Left ventricle myocardium inferior (tissue), 1 donor: ENCODE data around the gene PDK2. TPM values are rescaled to one million over a fixed set of nuclear protein-coding genes. Genes with fewer than 3 reads are reported as not detected.

Experiments
- DNase-seq: peaks from one replicate; pipeline ENCODE4 v3.0.0-alpha.2; 2020
- H3K27ac ChIP-seq: fragments of 200-600 bp; replicated peaks from 2 replicates; pipeline ENCODE4 v1.8.0; 2021
- H3K27me3 ChIP-seq: fragments of 200-600 bp; 2 replicates; pipeline ENCODE4 v1.8.0; 2021; ENCODE audit warnings: low read depth
- H3K36me3 ChIP-seq: fragments of 200-600 bp; 2 replicates; pipeline ENCODE4 v1.8.0; 2021
- H3K4me1 ChIP-seq: fragments of 200-600 bp; 2 replicates; pipeline ENCODE4 v1.8.0; 2021
- H3K4me3 ChIP-seq: fragments of 200-600 bp; 2 replicates; pipeline ENCODE4 v1.8.0; 2021; ENCODE audit warnings: mild to moderate bottlenecking, moderate library complexity
- H3K9me3 ChIP-seq: fragments of 200-600 bp; replicated peaks from 2 replicates; pipeline ENCODE4 v1.8.0; 2021
- CTCF ChIP-seq: fragments of 200-600 bp; IDR thresholded peaks from 2 replicates; pipeline ENCODE4 v1.8.0; 2021; ENCODE audit warnings: antibody characterized with exemption, mild to moderate bottlenecking, borderline replicate concordance
- intact Hi-C: fragments of 100-400 bp; cut with micrococcal nuclease; formaldehyde crosslinking; loops from one replicate; pipeline ENCODE4 v1.11.0; 2022
- total RNA-seq: library from RNA; stranded (reverse); fragmentation: NEBNext Ultra II Directional; extraction: Animal tissue kit (Norgen Biotek cat#: 25700); gene quantifications from one replicate; pipeline ENCODE4 v1.2.1, GENCODE V29; 2021
- donor health status: DM: no; HTN: yes; CAD: no; lungs with severe emphysema.

The PDK2 gene
- total RNA-seq, 1 donor from 2014 or later, result 206 TPM

GRCh38 chr17:50146230-50146926, 51.2 kb downstream of the PDK2 start:
- peaks cover 88% of the 10 kb centered on the region for H3K4me1 ChIP-seq
- no peaks in the 10 kb centered on the region for H3K9me3 ChIP-seq
- TF ChIP-seq CTCF, result peak; percentile 21
- intact Hi-C loops, result no loop called here
- peak overlapping the region; percentile 98 for H3K27ac ChIP-seq
- peaks cover 40% of the 10 kb centered on the region for H3K36me3 ChIP-seq
- no peaks in the 10 kb centered on the region for H3K27me3 ChIP-seq
- no peak for DNase-seq
- H3K4me3 ChIP-seq, result peak overlapping the region; percentile 98

- DNase-seq, result no peak
- H3K4me1 ChIP-seq, result peaks cover 88% of the 10 kb centered on the region
- TF ChIP-seq CTCF, result no peak
- intact Hi-C loops, result no loop called here
- H3K4me3 ChIP-seq, result peak overlapping the region; percentile 98
- peaks cover 32% of the 10 kb centered on the region for H3K36me3 ChIP-seq
- peak overlapping the region; percentile 98 for H3K27ac ChIP-seq
- H3K9me3 ChIP-seq, result no peaks in the 10 kb centered on the region
- H3K27me3 ChIP-seq, result no peaks in the 10 kb centered on the region
Observed at GRCh38 chr17:50146927-50147665, 51.9 kb downstream of the PDK2 start.

- H3K4me3 ChIP-seq, result peak overlapping the region; percentile 98
- H3K4me1 ChIP-seq, result peaks cover 88% of the 10 kb centered on the region
- peaks cover 25% of the 10 kb centered on the region for H3K36me3 ChIP-seq
- no peaks in the 10 kb centered on the region for H3K9me3 ChIP-seq
- TF ChIP-seq CTCF, result no peak
- intact Hi-C loops, result no loop called here
- H3K27me3 ChIP-seq, result no peaks in the 10 kb centered on the region
- DNase-seq, result no peak
- H3K27ac ChIP-seq, result peak overlapping the region; percentile 98
Observed at GRCh38 chr17:50147841-50148225, 52.7 kb downstream of the PDK2 start.

GRCh38 chr17:50148226-50149090, 53.3 kb downstream of the PDK2 start:
- H3K27me3 ChIP-seq, result no peaks in the 10 kb centered on the region
- TF ChIP-seq CTCF, result no peak
- intact Hi-C loops, result no loop called here
- H3K9me3 ChIP-seq, result no peaks in the 10 kb centered on the region
- H3K27ac ChIP-seq, result peak overlapping the region; percentile 98
- H3K4me1 ChIP-seq, result peaks cover 94% of the 10 kb centered on the region
- H3K36me3 ChIP-seq, result peaks cover 19% of the 10 kb centered on the region
- DNase-seq, result peak; percentile 53
- H3K4me3 ChIP-seq, result peak overlapping the region; percentile 98

GRCh38 chr17:50149091-50149416, 53.9 kb downstream of the PDK2 start:
- intact Hi-C loops, result no loop called here
- peak overlapping the region; percentile 98 for H3K4me3 ChIP-seq
- H3K36me3 ChIP-seq, result peaks cover 13% of the 10 kb centered on the region
- H3K4me1 ChIP-seq, result peaks cover 98% of the 10 kb centered on the region
- DNase-seq, result no peak
- TF ChIP-seq CTCF, result no peak
- no peaks in the 10 kb centered on the region for H3K9me3 ChIP-seq
- no peaks in the 10 kb centered on the region for H3K27me3 ChIP-seq
- peak overlapping the region; percentile 98 for H3K27ac ChIP-seq
